Activated CD8-positive, alpha-beta T cell treated with anti-CD3 and anti-CD28 coated beads for 36 hours (primary cell): ENCODE results near the gene INO80B. TPM values are rescaled to one million over a fixed set of nuclear protein-coding genes. Genes with fewer than 3 reads are reported as not detected.

Experiments used
- ATAC-seq: fragments of 200-7000 bp; cut with Tn5 transposase; one replicate; pipeline ENCODE4 v1.10.0; 2021; ENCODE audit warnings: mild to moderate bottlenecking, moderate library complexity
- CTCF ChIA-PET: fragments of 350-600 bp; sonication (Branson Sonifier 250); formaldehyde crosslinking; loops from one replicate; lab custom pipeline; 2021; ENCODE audit warnings: antibody characterized with exemption; lab: Charles Lee
- POLR2A ChIA-PET: fragments of 350-600 bp; sonication (Branson Sonifier 250); formaldehyde crosslinking; loops from one replicate; lab custom pipeline; 2021; ENCODE audit warnings: antibody characterized with exemption; lab: Charles Lee
- DNase-seq: peaks from one replicate; pipeline ENCODE4 v3.0.0-alpha.2; 2020
- H3K27ac Mint-ChIP-seq: one replicate; pipeline ENCODE4 v1.8.0; 2021; ENCODE audit warnings: mild to moderate bottlenecking, mixed read lengths
- H3K27me3 Mint-ChIP-seq: one replicate; pipeline ENCODE4 v1.8.0; 2021; ENCODE audit warnings: mixed read lengths
- H3K36me3 Mint-ChIP-seq: one replicate; pipeline ENCODE4 v1.8.0; 2021; ENCODE audit warnings: low read depth, mixed read lengths
- H3K4me1 Mint-ChIP-seq: one replicate; pipeline ENCODE4 v1.8.0; 2021; ENCODE audit warnings: low read depth, mixed read lengths
- H3K4me3 Mint-ChIP-seq: one replicate; pipeline ENCODE4 v1.8.0; 2021; ENCODE audit warnings: mild to moderate bottlenecking, moderate library complexity, mixed read lengths
- H3K9me3 Mint-ChIP-seq: one replicate; pipeline ENCODE4 v1.8.0; 2021; ENCODE audit warnings: mixed read lengths
- CTCF ChIP-seq: fragments of 200-600 bp; IDR thresholded peaks from one replicate; pipeline ENCODE4 v1.8.0; 2022; ENCODE audit warnings: antibody characterized with exemption, mild to moderate bottlenecking
- intact Hi-C: fragments of 100-400 bp; cut with micrococcal nuclease; formaldehyde crosslinking; loops from one replicate; pipeline ENCODE4 v1.10.0; 2022
- total RNA-seq, 2 experiments: library from RNA; stranded (reverse); gene quantifications; one replicate each; pipeline ENCODE4 v1.2.3, GENCODE V29; 2021

The INO80B gene
- total RNA-seq, 2 experiments from 2014 or later, result 23.9 to 24.2 TPM

GRCh38 chr2:74501335-74502071 lies 46.6 kb downstream of the INO80B start:
- intact Hi-C loops, result no loop called here
- ATAC-seq, result no peak
- no peak for TF ChIP-seq CTCF
- Mint-ChIP-seq H3K27me3 (peaks cover 60% of the 10 kb centered on the region), H3K27ac (no peak overlapping the region), H3K36me3 (peaks cover 27% of the 10 kb centered on the region), H3K4me3 (peak overlapping the region; percentile 19), H3K9me3 (no peaks in the 10 kb centered on the region), H3K4me1 (peaks cover 44% of the 10 kb centered on the region)
- no peak for DNase-seq
- POLR2A ChIA-PET, result interaction anchor here (0.6 to 5.2 kb wide), 11 partner anchors 8 to 42 kb away, joined by 3 to 23 read pairs (median 4); partner anchors contain the start of genes AUP1, CCDC142, MRPL53 and TLX2
- CTCF ChIA-PET, result interaction anchor here (0.6 to 2.0 kb wide), 4 partner anchors 12 to 84 kb away, joined by 3 to 9 read pairs (median 4); partner anchors contain the start of genes CCDC142, TLX2 and TTC31

GRCh38 chr2:74502147-74502719 lies 47.3 kb downstream of the INO80B start:
- no peak for TF ChIP-seq CTCF
- H3K27ac Mint-ChIP-seq, result no peak overlapping the region
- H3K27me3 Mint-ChIP-seq, result peaks cover 60% of the 10 kb centered on the region
- CTCF ChIA-PET, result no interaction called here
- no peak for DNase-seq
- H3K4me1 Mint-ChIP-seq, result peaks cover 47% of the 10 kb centered on the region
- intact Hi-C loops, result no loop called here
- H3K36me3 Mint-ChIP-seq, result peaks cover 31% of the 10 kb centered on the region
- ATAC-seq, result no peak
- H3K4me3 Mint-ChIP-seq, result peak overlapping the region; percentile 68
- POLR2A ChIA-PET, result interaction anchor here (1.1 to 2.4 kb wide), 3 partner anchors 12 to 19 kb away, joined by 3 to 8 read pairs (median 4); partner anchors contain the start of genes CCDC142 and TTC31
- H3K9me3 Mint-ChIP-seq, result no peaks in the 10 kb centered on the region

- ATAC-seq, result peak; percentile 22
- CTCF ChIA-PET, result interaction anchor here (0.9 to 2.1 kb wide), 8 partner anchors 20 to 82 kb away, joined by 3 to 16 read pairs (median 4); partner anchors contain the start of genes CCDC142, DQX1 and TTC31
- Mint-ChIP-seq H3K4me1 (peaks cover 47% of the 10 kb centered on the region), H3K27me3 (peaks cover 58% of the 10 kb centered on the region), H3K9me3 (no peaks in the 10 kb centered on the region), H3K27ac (no peak overlapping the region), H3K4me3 (peak overlapping the region; percentile 68), H3K36me3 (peaks cover 33% of the 10 kb centered on the region)
- DNase-seq, result peak; percentile 73
- POLR2A ChIA-PET, result interaction anchor here (0.6 to 2.4 kb wide), 6 partner anchors 14 to 111 kb away, joined by 3 to 8 read pairs (median 4); partner anchors contain the start of genes AUP1, CCDC142, HTRA2 and TTC31
- intact Hi-C loops, result no loop called here
- TF ChIP-seq CTCF, result peak; percentile 43
Measured at GRCh38 chr2:74502720-74503505, 48.0 kb downstream of the INO80B start.

- Mint-ChIP-seq H3K4me3 (peak overlapping the region; percentile 68), H3K27me3 (peaks cover 54% of the 10 kb centered on the region), H3K4me1 (peaks cover 48% of the 10 kb centered on the region), H3K27ac (no peak overlapping the region), H3K36me3 (peaks cover 33% of the 10 kb centered on the region), H3K9me3 (no peaks in the 10 kb centered on the region)
- CTCF ChIA-PET, result interaction anchor here (0.9 to 2.1 kb wide), 11 partner anchors 21 to 112 kb away, joined by 3 to 16 read pairs (median 4); partner anchors contain the start of genes CCDC142, DQX1, TTC31 and WBP1
- intact Hi-C loops, result no loop called here
- POLR2A ChIA-PET, result interaction anchor here (0.6 to 2.4 kb wide), 6 partner anchors 13 to 112 kb away, joined by 3 to 8 read pairs (median 4); partner anchors contain the start of genes AUP1, CCDC142, HTRA2 and TTC31
- DNase-seq (no peak), ATAC-seq (no peak)
- no peak for TF ChIP-seq CTCF
Measured at GRCh38 chr2:74503506-74504475, 48.9 kb downstream of the INO80B start.
